Panc1 (cell line): ENCODE results near the gene JAG1. TPM values are rescaled to one million over a fixed set of nuclear protein-coding genes. Genes with fewer than 3 reads are reported as not detected.

Experiments
- ATAC-seq: fragments of 200-7000 bp; cut with Tn5 transposase; 2 replicates; pipeline ENCODE4 v1.9.1; 2020; ENCODE audit warnings: mild to moderate bottlenecking, moderate library complexity
- BruUV-seq: library from RNA; stranded (reverse); fragments of 400-500 nt; replicated peaks from 2 replicates; lab custom pipeline; 2021; lab: Mats Ljungman, UMichigan
- CTCF ChIA-PET: fragments of 300-600 bp; sonication (Branson Sonifier 250); formaldehyde crosslinking; loops from one replicate; lab custom pipeline; 2022; ENCODE audit warnings: antibody characterized with exemption; lab: Charles Lee
- POLR2A ChIA-PET: fragments of 300-600 bp; sonication (Branson Sonifier 250); formaldehyde crosslinking; loops from one replicate; lab custom pipeline; 2022; ENCODE audit warnings: antibody characterized with exemption; lab: Charles Lee
- DNase-seq: peaks from one replicate; pipeline ENCODE4 v3.0.0-alpha.2; 2010; ENCODE audit warnings: low read depth, low spot score
- H3K27ac ChIP-seq: 2 replicates; pipeline ENCODE4 v1.5.1; 2011; ENCODE audit warnings: mild to moderate bottlenecking, low read length, inconsistent platforms
- H3K27me3 ChIP-seq: fragments of 200-500 bp; sonication (Bioruptor generic); 2 replicates; pipeline ENCODE4 v1.6.0; 2014; ENCODE audit warnings: low read length, inconsistent platforms; ENCODE audit not compliant: control insufficient read depth, insufficient read depth
- H3K36me3 ChIP-seq: fragments of 200-500 bp; sonication (Bioruptor generic); 2 replicates; pipeline ENCODE4 v1.5.1; 2014; ENCODE audit warnings: inconsistent platforms, mild to moderate bottlenecking, low read length, moderate library complexity; ENCODE audit not compliant: control insufficient read depth, insufficient read depth
- H3K4me1 ChIP-seq: 2 replicates; pipeline ENCODE4 v1.5.1; 2011; ENCODE audit warnings: inconsistent platforms, mild to moderate bottlenecking, low read length, moderate library complexity; ENCODE audit not compliant: control insufficient read depth, insufficient read depth
- H3K4me3 ChIP-seq, 2 experiments: 2 replicates each; pipeline ENCODE4 v1.5.1; 2011 to 2012; ENCODE audit warnings: low read depth in 2 of 2, low read length in 2 of 2, mild to moderate bottlenecking in 2 of 2, inconsistent platforms in 1 of 2, moderate library complexity in 1 of 2
- H3K9me3 ChIP-seq: fragments of 200-500 bp; sonication (Bioruptor generic); 2 replicates; pipeline ENCODE4 v1.5.1; 2014; ENCODE audit warnings: low read depth, mild to moderate bottlenecking, inconsistent platforms, low read length, moderate library complexity; ENCODE audit not compliant: control insufficient read depth, insufficient read depth
- CTCF ChIP-seq: fragments of 450-650 bp; IDR thresholded peaks from 2 replicates; pipeline ENCODE4 v1.5.1; 2017; ENCODE audit warnings: mild to moderate bottlenecking
- POLR2AphosphoS5 ChIP-seq: IDR thresholded peaks from 2 replicates; pipeline ENCODE4 v1.6.1; 2012; ENCODE audit warnings: mild to moderate bottlenecking, low read depth, low read length, moderate library complexity
- REST ChIP-seq, 2 experiments: IDR thresholded peaks; 2 replicates each; pipeline ENCODE4 v1.6.1; 2011 to 2012; ENCODE audit warnings: low read depth in 2 of 2, control low read depth in 1 of 2, low read length in 1 of 2, mild to moderate bottlenecking in 1 of 2, moderate library complexity in 1 of 2; ENCODE audit not compliant: insufficient read depth in 1 of 2
- SIN3A ChIP-seq: IDR thresholded peaks from 2 replicates; pipeline ENCODE4 v1.6.1; 2012; ENCODE audit warnings: low read depth, mild to moderate bottlenecking, low read length, moderate library complexity, borderline replicate concordance; ENCODE audit not compliant: insufficient read depth
- TCF7L2 ChIP-seq: IDR thresholded peaks from 2 replicates; pipeline ENCODE4 v1.6.1; 2011; ENCODE audit warnings: mild to moderate bottlenecking, low read depth, low read length, inconsistent platforms
- in situ Hi-C: cut with HindIII; loops from 2 replicates; pipeline ENCODE4 v1.10.0; 2016; ENCODE audit warnings: low sequenced_read_pairs, low pct_unique_long_range_greater_than_20kb
- intact Hi-C: fragments of 100-400 bp; cut with micrococcal nuclease; formaldehyde crosslinking; loops from one replicate; pipeline ENCODE4 v1.10.0; 2022; ENCODE audit not compliant: unreplicated experiment
- total RNA-seq: library from RNA; stranded (reverse); gene quantifications from one replicate; pipeline ENCODE4 v1.2.1, GENCODE V29; 2021; ENCODE audit not compliant: unreplicated experiment

JAG1 gene
- total RNA-seq, 1 experiment from 2014 or later, result 21.2 TPM

- Histone ChIP-seq H3K27me3 (no peaks in the 10 kb centered on the region), H3K4me1 (peaks cover 23% of the 10 kb centered on the region), H3K4me3 (no peak overlapping the region), H3K9me3 (no peaks in the 10 kb centered on the region; the same call in 1 of the 2 replicates), H3K27ac (no peak overlapping the region), H3K36me3 (no peaks in the 10 kb centered on the region)
- TF ChIP-seq TCF7L2, result no peak
- TF ChIP-seq POLR2AphosphoS5, result no peak
- TF ChIP-seq REST (IDR thresholded peaks at IDR 0.05; ENCODE audit: insufficient read depth in 1 of 2, low read depth in 2 of 2, low read length in 1 of 2), result no peak
- no peak for TF ChIP-seq CTCF
- no peak for TF ChIP-seq SIN3A
- ChIA-PET POLR2A (no interaction called here), CTCF (interaction anchor here (0.5 kb wide), 1 partner anchor 71 kb away, joined by 4 read pairs; no protein-coding TSS in a partner anchor)
- no TSS peak for BruUV-seq
- intact Hi-C loops, result no loop called here
- no peak for DNase-seq
- in situ Hi-C loops, result no loop called here
- ATAC-seq, result no peak
These were observed 70.4 kb downstream of the JAG1 start for GRCh38 chr20:10603378-10603777.

- Histone ChIP-seq H3K36me3 (no peaks in the 10 kb centered on the region), H3K4me1 (peaks cover 23% of the 10 kb centered on the region), H3K27ac (no peak overlapping the region), H3K9me3 (no peaks in the 10 kb centered on the region; the same call in 1 of the 2 replicates), H3K4me3 (no peak overlapping the region), H3K27me3 (no peaks in the 10 kb centered on the region)
- intact Hi-C loops (no loop called here), in situ Hi-C loops (no loop called here)
- CTCF ChIA-PET, result no interaction called here
- BruUV-seq, result no TSS peak
- POLR2A ChIA-PET, result no interaction called here
- DNase-seq, result no peak
- TF ChIP-seq CTCF (no peak), TCF7L2 (no peak), SIN3A (no peak), POLR2AphosphoS5 (no peak), REST (IDR thresholded peaks at IDR 0.05; ENCODE audit: insufficient read depth in 1 of 2, low read depth in 2 of 2, low read length in 1 of 2) (no peak)
- no peak for ATAC-seq
These were observed 71.5 kb downstream of the JAG1 start for GRCh38 chr20:10602221-10602871.
